ENCODE results near the gene NAE1. TPM values are rescaled to one million over a fixed set of nuclear protein-coding genes. Genes with fewer than 3 reads are reported as not detected.

Gene NAE1
- total RNA-seq, 1 donor from 2014 or later: 60.6 TPM

Other genes with a start within 250 kb of the NAE1 start
- 44.5 TPM for gene CMTM3, start 226.3 kb downstream of the NAE1 start, total RNA-seq
- gene CMTM4, start 134.2 kb downstream of the NAE1 start, total RNA-seq: 17.8 TPM
- gene DYNC1LI2, start 79.4 kb downstream of the NAE1 start, total RNA-seq: 205 TPM
- gene TERB1, start 29.4 kb downstream of the NAE1 start, total RNA-seq: 0.58 TPM
- gene CA7, start 13.4 kb upstream of the NAE1 start, total RNA-seq: not detected
- gene PDP2, start 49.5 kb upstream of the NAE1 start, total RNA-seq: 17.6 TPM
- gene CDH16, start 87.9 kb upstream of the NAE1 start, total RNA-seq: not detected
- gene RRAD, start 94.6 kb upstream of the NAE1 start, total RNA-seq: 6.2 TPM
- 69.7 TPM for gene CIAO2B, start 103.4 kb upstream of the NAE1 start, total RNA-seq
- 27.8 TPM for gene CES2, start 104.5 kb upstream of the NAE1 start, total RNA-seq
- gene CES3, start 130.3 kb upstream of the NAE1 start, total RNA-seq: 0.71 TPM
- gene CES4A, start 157.6 kb upstream of the NAE1 start, total RNA-seq: 13.2 TPM
- gene CBFB, start 198.2 kb upstream of the NAE1 start, total RNA-seq: 60.3 TPM

Data from sciatic nerve (tissue), 1 donor.